ENCODE measurements around the gene TRIM24.

DNA sequence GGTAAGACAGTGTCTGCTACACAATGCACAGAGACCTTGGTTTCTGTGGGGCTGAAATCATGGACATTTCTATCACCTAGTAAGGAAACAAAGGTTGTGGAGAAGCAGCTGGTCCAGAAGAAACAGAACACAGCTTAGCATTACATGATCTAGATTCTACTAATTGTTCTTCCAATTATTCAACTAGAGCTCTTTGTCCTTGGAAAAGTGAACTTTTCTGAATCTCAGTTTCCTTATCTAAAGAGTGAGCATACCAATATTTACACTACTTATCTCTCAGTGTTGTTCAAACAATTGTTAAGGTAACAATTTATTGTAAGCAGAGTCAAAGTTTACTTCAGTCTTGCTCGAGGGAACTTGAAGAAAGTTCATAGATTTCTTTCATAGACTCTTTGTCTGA lies 42.3 kb upstream of the TRIM24 start:
- TF ChIP-seq, protein P1, sequence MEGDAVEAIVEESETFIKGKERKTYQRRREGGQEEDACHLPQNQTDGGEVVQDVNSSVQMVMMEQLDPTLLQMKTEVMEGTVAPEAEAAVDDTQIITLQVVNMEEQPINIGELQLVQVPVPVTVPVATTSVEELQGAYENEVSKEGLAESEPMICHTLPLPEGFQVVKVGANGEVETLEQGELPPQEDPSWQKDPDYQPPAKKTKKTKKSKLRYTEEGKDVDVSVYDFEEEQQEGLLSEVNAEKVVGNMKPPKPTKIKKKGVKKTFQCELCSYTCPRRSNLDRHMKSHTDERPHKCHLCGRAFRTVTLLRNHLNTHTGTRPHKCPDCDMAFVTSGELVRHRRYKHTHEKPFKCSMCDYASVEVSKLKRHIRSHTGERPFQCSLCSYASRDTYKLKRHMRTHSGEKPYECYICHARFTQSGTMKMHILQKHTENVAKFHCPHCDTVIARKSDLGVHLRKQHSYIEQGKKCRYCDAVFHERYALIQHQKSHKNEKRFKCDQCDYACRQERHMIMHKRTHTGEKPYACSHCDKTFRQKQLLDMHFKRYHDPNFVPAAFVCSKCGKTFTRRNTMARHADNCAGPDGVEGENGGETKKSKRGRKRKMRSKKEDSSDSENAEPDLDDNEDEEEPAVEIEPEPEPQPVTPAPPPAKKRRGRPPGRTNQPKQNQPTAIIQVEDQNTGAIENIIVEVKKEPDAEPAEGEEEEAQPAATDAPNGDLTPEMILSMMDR (IDR thresholded peaks at IDR 0.05), result no peak
- TF ChIP-seq POLR2AphosphoS5 (IDR thresholded peaks at IDR 0.05), result no peak

Measured in gastroesophageal sphincter (tissue), 3 donors.